Measurements from ENCODE around the gene PARD6B. TPM values are rescaled to one million over a fixed set of nuclear protein-coding genes. Genes with fewer than 3 reads are reported as not detected.
A peak's percentile ranks its signal among the peaks of the same experiment; 100 is the strongest.
"Not testable (repeated sequence)": the region's sequence is repeated elsewhere in the genome, so short reads cannot be mapped to it uniquely, and the experiment has no call there.

Gene PARD6B
- total and polyA plus RNA-seq, 8 donors: 3.1 to 17.8 (median 10.6) TPM

- Histone ChIP-seq H3K27me3 (no peaks in the 10 kb centered on the region), H3K36me3 (no peaks in the 10 kb centered on the region), H3K27ac (no peak overlapping the region), H3K4me3 (no peak overlapping the region), H3K9me3 (no peaks in the 10 kb centered on the region), H3K4me1 (peaks cover 1 to 6% (median 4%) of the 10 kb centered on the region in 3 donors)
- WGBS, 2 donors: 79 to 81% methylated on average over 9 of the region's 9 CpGs
- ATAC-seq: peak in 1 of 4 donors; percentile 36
- DNase-seq: no peak
- no peak for TF ChIP-seq CTCF (IDR thresholded peaks at IDR 0.05)
- intact Hi-C loops (cut with DNase I): no loop called here
- FAIRE-seq: no peak
Measured at GRCh38 chr20:50695135-50695872, 36.1 kb upstream of the PARD6B start.

DNA sequence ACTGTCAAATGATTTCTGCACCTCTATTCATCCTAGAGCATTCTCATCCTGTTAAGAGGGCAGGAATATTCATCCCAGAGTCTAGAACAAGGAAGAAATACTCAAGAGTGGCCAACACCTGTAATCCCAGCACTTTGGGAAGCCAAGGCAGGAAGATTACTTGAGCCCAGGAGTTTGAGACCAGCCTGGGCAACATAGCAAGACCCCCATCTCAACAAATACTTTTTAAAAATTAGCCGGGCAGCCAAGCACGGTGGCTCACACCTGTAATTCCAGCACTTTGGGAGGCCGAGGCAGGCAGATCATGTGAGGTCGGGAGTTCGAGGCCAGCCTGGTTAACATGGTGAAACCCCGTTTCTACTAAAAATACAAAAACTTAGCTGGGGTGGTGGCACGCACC lies 33.1 kb upstream of the PARD6B start:
- WGBS, 2 donors: 92 to 93% methylated on average over 7 of the region's 7 CpGs
- intact Hi-C loops (cut with DNase I); FAIRE-seq: not testable (repeated sequence)

GRCh38 chr20:50699688-50700087 lies 31.7 kb upstream of the PARD6B start:
- FAIRE-seq (no peak), DNase-seq (no peak), ATAC-seq (no peak)
- Histone ChIP-seq H3K36me3 (no peaks in the 10 kb centered on the region), H3K4me3 (no peak overlapping the region), H3K27ac (no peak overlapping the region), H3K9me3 (no peaks in the 10 kb centered on the region), H3K27me3 (no peaks in the 10 kb centered on the region), H3K4me1 (no peaks in the 10 kb centered on the region)
- no peak for TF ChIP-seq CTCF (IDR thresholded peaks at IDR 0.05)
- intact Hi-C loops (cut with DNase I): no loop called here
- 93 to 97% methylated on average over 5 of the region's 5 CpGs for WGBS, 2 donors

More for the DNA sequence above, 33.1 kb upstream of the PARD6B start:
- not testable (repeated sequence) for H3K27me3 ChIP-seq, ATAC-seq, H3K4me3 ChIP-seq, H3K4me1 ChIP-seq, H3K27ac ChIP-seq, H3K9me3 ChIP-seq, H3K36me3 ChIP-seq, DNase-seq

GRCh38 chr20:50701041-50701963 lies 30.1 kb upstream of the PARD6B start:
- Histone ChIP-seq H3K9me3 (no peaks in the 10 kb centered on the region), H3K4me3 (no peak overlapping the region), H3K4me1 (no peaks in the 10 kb centered on the region), H3K36me3 (no peaks in the 10 kb centered on the region), H3K27ac (no peak overlapping the region), H3K27me3 (no peaks in the 10 kb centered on the region)
- no peak for FAIRE-seq
- intact Hi-C loops (cut with DNase I): no loop called here
- 79 to 85% methylated on average over 11 of the region's 11 CpGs for WGBS, 2 donors
- TF ChIP-seq CTCF (IDR thresholded peaks at IDR 0.05): no peak
- no peak for ATAC-seq
- no peak for DNase-seq

DNA sequence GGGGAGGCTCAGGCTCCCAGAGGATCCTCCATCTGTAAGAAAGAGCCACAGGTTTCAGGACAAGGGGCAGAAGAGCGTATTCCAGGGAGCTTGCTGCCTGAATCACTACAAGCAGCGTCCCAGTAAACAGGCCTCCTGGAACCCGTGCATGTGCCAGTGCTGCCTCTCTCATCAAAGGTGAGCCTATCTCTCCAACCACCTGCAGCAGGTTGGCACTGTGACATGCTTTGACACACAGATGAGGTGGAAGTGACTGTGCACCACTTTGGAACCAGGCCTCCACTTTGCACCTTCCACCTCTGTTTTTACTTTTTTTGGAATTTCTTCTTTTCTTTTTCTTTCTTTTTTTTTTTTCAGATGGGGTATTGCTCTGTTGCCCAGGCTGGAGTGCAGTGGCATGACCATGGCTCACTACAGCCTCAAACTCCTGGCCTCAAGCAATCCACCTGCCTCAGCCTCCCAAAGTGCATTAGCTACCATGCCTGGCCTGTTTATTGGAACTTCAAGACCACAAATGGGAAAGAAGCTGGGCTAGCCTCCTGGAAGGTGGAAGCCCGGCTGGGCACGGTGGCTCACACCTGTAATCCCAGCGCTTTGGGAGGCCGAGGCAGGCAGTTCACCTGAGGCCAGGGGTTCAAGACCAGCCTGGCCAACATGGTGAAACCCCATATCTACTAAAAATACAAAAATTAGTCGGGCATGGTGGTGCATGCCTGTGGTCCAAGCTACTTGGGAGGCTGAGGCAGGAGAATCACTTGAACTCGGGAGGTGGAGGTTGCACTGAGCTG lies 27.5 kb upstream of the PARD6B start:
- ATAC-seq; FAIRE-seq; H3K27me3 ChIP-seq; H3K36me3 ChIP-seq; H3K9me3 ChIP-seq; DNase-seq; H3K4me1 ChIP-seq; H3K27ac ChIP-seq; H3K4me3 ChIP-seq; intact Hi-C loops (cut with DNase I): not testable (repeated sequence)
- WGBS, 2 donors: 77% methylated on average over 9 of the region's 9 CpGs
